ENCODE data around the gene MYL3. TPM values are rescaled to one million over a fixed set of nuclear protein-coding genes. Genes with fewer than 3 reads are reported as not detected.
A peak's percentile ranks its signal among the peaks of the same experiment; 100 is the strongest.

The MYL3 gene
- total RNA-seq, 3 donors from 2014 or later: 5.9 to 8.5 (median 6.2) TPM

GRCh38 chr3:46905661-46906451 is 42.6 kb upstream of the MYL3 start:
- Histone ChIP-seq H3K4me3 (no peak overlapping the region), H3K36me3 (no peaks in the 10 kb centered on the region), H3K9me3 (no peaks in the 10 kb centered on the region), H3K4me1 (peaks cover 2 to 14% of the 10 kb centered on the region in 2 donors), H3K27me3 (no peaks in the 10 kb centered on the region), H3K27ac (no peak overlapping the region)
- no peak for DNase-seq (ENCODE audit: low spot score in 2 of 2)
- TF ChIP-seq POLR2AphosphoS5 (IDR thresholded peaks at IDR 0.05) (no peak), CTCF (IDR thresholded peaks at IDR 0.05) (no peak), POLR2A (IDR thresholded peaks at IDR 0.05) (no peak)
- intact Hi-C loops (cut with DNase I; ENCODE audit: low total_unique reads): no loop called here

DNA sequence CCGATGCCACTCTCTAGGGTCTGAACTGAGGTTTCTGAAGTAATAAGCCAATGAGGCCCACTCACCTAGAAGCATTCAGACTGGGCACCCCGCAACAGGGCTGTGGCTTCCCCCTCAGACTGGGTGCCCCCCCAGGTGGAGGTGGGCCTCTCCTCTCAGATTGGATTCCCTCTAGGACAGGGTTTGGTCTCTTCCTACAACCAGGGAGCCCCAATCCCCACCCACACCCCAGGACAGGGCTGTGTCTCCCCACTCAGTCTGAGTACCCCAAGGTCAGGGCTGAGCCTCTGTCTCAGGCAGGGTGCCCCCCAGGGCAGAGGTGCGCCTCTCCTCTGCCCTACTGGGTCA is 41.9 kb upstream of the MYL3 start:
- Histone ChIP-seq H3K27ac (peak overlapping the region in 1 of 2 donors; percentile 38), H3K36me3 (no peaks in the 10 kb centered on the region), H3K4me1 (peaks cover 2 to 14% of the 10 kb centered on the region in 2 donors), H3K9me3 (no peaks in the 10 kb centered on the region), H3K27me3 (no peaks in the 10 kb centered on the region), H3K4me3 (no peak overlapping the region)
- no peak for DNase-seq (ENCODE audit: low spot score in 2 of 2)
- TF ChIP-seq POLR2AphosphoS5 (IDR thresholded peaks at IDR 0.05) (no peak), POLR2A (IDR thresholded peaks at IDR 0.05) (no peak), CTCF (IDR thresholded peaks at IDR 0.05) (no peak)
- intact Hi-C loops (cut with DNase I; ENCODE audit: low total_unique reads): no loop called here

DNA sequence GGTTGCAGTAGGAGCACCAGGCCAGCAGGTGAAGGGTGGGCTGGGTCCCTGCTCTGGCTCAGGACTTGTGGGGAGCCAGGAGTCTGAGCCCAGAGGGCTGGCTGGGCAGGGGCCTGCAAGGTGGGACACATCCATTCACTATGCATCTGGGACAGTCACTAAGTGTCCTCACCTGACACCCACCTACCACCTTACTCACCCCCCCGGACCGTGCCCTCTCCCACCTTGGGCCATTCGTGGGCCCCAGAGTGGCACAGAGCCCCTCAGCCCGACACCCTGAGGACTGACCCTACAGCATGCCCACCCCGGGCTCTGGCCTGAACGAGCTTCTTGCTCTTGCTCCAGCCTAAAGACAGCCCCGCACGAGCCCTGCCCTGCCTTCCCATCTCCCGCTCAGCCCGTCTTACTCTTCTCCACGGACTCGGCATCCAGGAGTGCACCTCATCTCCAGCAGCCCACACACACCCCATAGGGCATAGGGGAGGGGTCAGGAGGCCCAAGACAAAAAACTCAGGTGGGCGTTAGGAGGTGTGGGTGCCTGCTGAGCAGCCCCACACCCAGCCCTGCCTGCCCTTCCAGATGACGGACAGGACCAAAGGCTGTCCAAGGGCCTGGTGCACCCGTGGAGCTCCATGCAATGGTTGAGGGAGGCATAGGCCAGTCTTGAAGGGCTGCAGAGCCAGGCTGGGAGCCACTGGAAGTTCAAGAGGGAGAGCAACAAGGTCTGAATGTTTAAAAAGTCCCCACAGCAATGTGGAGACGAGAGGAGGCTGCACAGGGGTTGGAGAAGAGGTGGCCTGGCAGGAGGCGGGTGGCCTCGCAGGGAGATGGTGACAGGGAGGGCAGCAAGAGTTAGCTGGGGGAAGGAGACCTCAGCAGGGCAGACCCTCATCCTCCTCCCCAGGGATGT is 41.3 kb upstream of the MYL3 start:
- peaks cover 2 to 14% of the 10 kb centered on the region in 2 donors for H3K4me1 ChIP-seq
- no peak for DNase-seq (ENCODE audit: low spot score in 2 of 2)
- no peak overlapping the region for H3K27ac ChIP-seq
- TF ChIP-seq POLR2A (IDR thresholded peaks at IDR 0.05) (no peak), CTCF (IDR thresholded peaks at IDR 0.05) (no peak), POLR2AphosphoS5 (IDR thresholded peaks at IDR 0.05) (no peak)
- H3K36me3 ChIP-seq: no peaks in the 10 kb centered on the region
- intact Hi-C loops (cut with DNase I; ENCODE audit: low total_unique reads): no loop called here
- no peaks in the 10 kb centered on the region for H3K9me3 ChIP-seq
- H3K4me3 ChIP-seq: no peak overlapping the region
- no peaks in the 10 kb centered on the region for H3K27me3 ChIP-seq

GRCh38 chr3:46903341-46904302 is 40.4 kb upstream of the MYL3 start:
- Histone ChIP-seq H3K36me3 (no peaks in the 10 kb centered on the region), H3K27ac (no peak overlapping the region), H3K27me3 (no peaks in the 10 kb centered on the region), H3K4me1 (peaks cover 0 to 9% of the 10 kb centered on the region in 2 donors), H3K9me3 (no peaks in the 10 kb centered on the region), H3K4me3 (no peak overlapping the region)
- intact Hi-C loops (cut with DNase I; ENCODE audit: low total_unique reads): no loop called here
- DNase-seq (ENCODE audit: low spot score in 2 of 2): no peak
- no peak for TF ChIP-seq POLR2AphosphoS5 (IDR thresholded peaks at IDR 0.05)
- TF ChIP-seq CTCF (IDR thresholded peaks at IDR 0.05): no peak
- no peak for TF ChIP-seq POLR2A (IDR thresholded peaks at IDR 0.05)

All from breast epithelium (tissue), 4 donors.